HCT116 (cell line): ENCODE results near the gene ARL8B.

ENCODE experiments used
- CEBPB ChIP-seq: IDR thresholded peaks from 2 replicates; pipeline ENCODE4 v1.6.1; 2012; ENCODE audit warnings: low read depth
- EZH2 ChIP-seq: fragments of 200-600 bp; sonication (generic); IDR thresholded peaks from 2 replicates; pipeline ENCODE4 v1.6.1; 2017; ENCODE audit warnings: antibody characterized with exemption, mixed run types
- EZH2phosphoT487 ChIP-seq: fragments of 200-600 bp; IDR thresholded peaks from 2 replicates; pipeline ENCODE4 v1.6.1; 2018; ENCODE audit warnings: antibody characterized with exemption, borderline replicate concordance
- JUND ChIP-seq: IDR thresholded peaks from 2 replicates; pipeline ENCODE4 v1.6.1; 2012
- POLR2A ChIP-seq: IDR thresholded peaks from 2 replicates; pipeline ENCODE4 v1.7.0; 2011; ENCODE audit warnings: borderline replicate concordance; ENCODE audit not compliant: insufficient read depth, insufficient read length; ENCODE audit errors: extremely low read depth
- POLR2AphosphoS5 ChIP-seq: IDR thresholded peaks from 2 replicates; pipeline ENCODE4 v1.6.1; 2011; ENCODE audit warnings: mild to moderate bottlenecking, low read depth, low read length, moderate library complexity
- RAD21 ChIP-seq: IDR thresholded peaks from 2 replicates; pipeline ENCODE4 v1.6.1; 2012; ENCODE audit warnings: low read depth, mild to moderate bottlenecking
- SRF ChIP-seq: IDR thresholded peaks from 2 replicates; pipeline ENCODE4 v1.6.1; 2012; ENCODE audit warnings: low read depth
- ZFX ChIP-seq: fragments of 450-650 bp; IDR thresholded peaks from 2 replicates; pipeline ENCODE4 v1.6.1; 2017
- ZNF274 ChIP-seq: fragments of 200-500 bp; sonication (Bioruptor generic); IDR thresholded peaks from 2 replicates; pipeline ENCODE4 v1.6.1; 2014; ENCODE audit warnings: mild to moderate bottlenecking, low read depth, low read length, inconsistent platforms
- TF ChIP-seq, protein P1 (sequence below), 3 experiments: fragments of 200-600 bp in 1 of 3; sonication (generic) in 1 of 3; IDR thresholded peaks in 2 of 3; conservative IDR thresholded peaks in 1 of 3; 2 replicates each; pipeline ENCODE4 v1.5.1; 2012 to 2017; ENCODE audit warnings: low read depth in 2 of 3, low read length in 2 of 3, antibody characterized with exemption in 1 of 3, borderline replicate concordance in 1 of 3, control low read depth in 1 of 3, mild to moderate bottlenecking in 1 of 3, mixed read lengths in 1 of 3, mixed run types in 1 of 3, moderate library complexity in 1 of 3; ENCODE audit not compliant: insufficient read depth in 1 of 3
- TF ChIP-seq, protein P2 (sequence below): IDR thresholded peaks from 2 replicates; pipeline ENCODE4 v1.6.1; 2011; ENCODE audit warnings: mild to moderate bottlenecking, low read length, moderate library complexity; ENCODE audit not compliant: insufficient replicate concordance; ENCODE audit errors: extremely low read depth
- TF ChIP-seq, protein P3 (sequence below): IDR thresholded peaks from 2 replicates; pipeline ENCODE4 v1.6.1; 2012; ENCODE audit warnings: low read depth
- TF ChIP-seq, protein P4 (sequence below): IDR thresholded peaks from 2 replicates; pipeline ENCODE4 v1.6.1; 2012

GRCh38 chr3:5210926-5211325, 88.8 kb downstream of the ARL8B start:
- TF ChIP-seq ZNF274, result no peak
- TF ChIP-seq, protein P1, sequence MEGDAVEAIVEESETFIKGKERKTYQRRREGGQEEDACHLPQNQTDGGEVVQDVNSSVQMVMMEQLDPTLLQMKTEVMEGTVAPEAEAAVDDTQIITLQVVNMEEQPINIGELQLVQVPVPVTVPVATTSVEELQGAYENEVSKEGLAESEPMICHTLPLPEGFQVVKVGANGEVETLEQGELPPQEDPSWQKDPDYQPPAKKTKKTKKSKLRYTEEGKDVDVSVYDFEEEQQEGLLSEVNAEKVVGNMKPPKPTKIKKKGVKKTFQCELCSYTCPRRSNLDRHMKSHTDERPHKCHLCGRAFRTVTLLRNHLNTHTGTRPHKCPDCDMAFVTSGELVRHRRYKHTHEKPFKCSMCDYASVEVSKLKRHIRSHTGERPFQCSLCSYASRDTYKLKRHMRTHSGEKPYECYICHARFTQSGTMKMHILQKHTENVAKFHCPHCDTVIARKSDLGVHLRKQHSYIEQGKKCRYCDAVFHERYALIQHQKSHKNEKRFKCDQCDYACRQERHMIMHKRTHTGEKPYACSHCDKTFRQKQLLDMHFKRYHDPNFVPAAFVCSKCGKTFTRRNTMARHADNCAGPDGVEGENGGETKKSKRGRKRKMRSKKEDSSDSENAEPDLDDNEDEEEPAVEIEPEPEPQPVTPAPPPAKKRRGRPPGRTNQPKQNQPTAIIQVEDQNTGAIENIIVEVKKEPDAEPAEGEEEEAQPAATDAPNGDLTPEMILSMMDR (IDR thresholded peaks at IDR 0.05 in 2 of 3, conservative IDR thresholded peaks at IDR 0.05 in 1 of 3; ENCODE audit: borderline replicate concordance in 1 of 3, insufficient read depth in 1 of 3, low read depth in 2 of 3, low read length in 2 of 3), result no peak
- no peak for TF ChIP-seq POLR2A
- no peak for TF ChIP-seq RAD21
- no peak for TF ChIP-seq POLR2AphosphoS5
- TF ChIP-seq, protein P2, sequence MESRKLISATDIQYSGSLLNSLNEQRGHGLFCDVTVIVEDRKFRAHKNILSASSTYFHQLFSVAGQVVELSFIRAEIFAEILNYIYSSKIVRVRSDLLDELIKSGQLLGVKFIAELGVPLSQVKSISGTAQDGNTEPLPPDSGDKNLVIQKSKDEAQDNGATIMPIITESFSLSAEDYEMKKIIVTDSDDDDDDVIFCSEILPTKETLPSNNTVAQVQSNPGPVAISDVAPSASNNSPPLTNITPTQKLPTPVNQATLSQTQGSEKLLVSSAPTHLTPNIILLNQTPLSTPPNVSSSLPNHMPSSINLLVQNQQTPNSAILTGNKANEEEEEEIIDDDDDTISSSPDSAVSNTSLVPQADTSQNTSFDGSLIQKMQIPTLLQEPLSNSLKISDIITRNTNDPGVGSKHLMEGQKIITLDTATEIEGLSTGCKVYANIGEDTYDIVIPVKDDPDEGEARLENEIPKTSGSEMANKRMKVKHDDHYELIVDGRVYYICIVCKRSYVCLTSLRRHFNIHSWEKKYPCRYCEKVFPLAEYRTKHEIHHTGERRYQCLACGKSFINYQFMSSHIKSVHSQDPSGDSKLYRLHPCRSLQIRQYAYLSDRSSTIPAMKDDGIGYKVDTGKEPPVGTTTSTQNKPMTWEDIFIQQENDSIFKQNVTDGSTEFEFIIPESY, result no peak
- TF ChIP-seq JUND, result no peak
- TF ChIP-seq, protein P3, sequence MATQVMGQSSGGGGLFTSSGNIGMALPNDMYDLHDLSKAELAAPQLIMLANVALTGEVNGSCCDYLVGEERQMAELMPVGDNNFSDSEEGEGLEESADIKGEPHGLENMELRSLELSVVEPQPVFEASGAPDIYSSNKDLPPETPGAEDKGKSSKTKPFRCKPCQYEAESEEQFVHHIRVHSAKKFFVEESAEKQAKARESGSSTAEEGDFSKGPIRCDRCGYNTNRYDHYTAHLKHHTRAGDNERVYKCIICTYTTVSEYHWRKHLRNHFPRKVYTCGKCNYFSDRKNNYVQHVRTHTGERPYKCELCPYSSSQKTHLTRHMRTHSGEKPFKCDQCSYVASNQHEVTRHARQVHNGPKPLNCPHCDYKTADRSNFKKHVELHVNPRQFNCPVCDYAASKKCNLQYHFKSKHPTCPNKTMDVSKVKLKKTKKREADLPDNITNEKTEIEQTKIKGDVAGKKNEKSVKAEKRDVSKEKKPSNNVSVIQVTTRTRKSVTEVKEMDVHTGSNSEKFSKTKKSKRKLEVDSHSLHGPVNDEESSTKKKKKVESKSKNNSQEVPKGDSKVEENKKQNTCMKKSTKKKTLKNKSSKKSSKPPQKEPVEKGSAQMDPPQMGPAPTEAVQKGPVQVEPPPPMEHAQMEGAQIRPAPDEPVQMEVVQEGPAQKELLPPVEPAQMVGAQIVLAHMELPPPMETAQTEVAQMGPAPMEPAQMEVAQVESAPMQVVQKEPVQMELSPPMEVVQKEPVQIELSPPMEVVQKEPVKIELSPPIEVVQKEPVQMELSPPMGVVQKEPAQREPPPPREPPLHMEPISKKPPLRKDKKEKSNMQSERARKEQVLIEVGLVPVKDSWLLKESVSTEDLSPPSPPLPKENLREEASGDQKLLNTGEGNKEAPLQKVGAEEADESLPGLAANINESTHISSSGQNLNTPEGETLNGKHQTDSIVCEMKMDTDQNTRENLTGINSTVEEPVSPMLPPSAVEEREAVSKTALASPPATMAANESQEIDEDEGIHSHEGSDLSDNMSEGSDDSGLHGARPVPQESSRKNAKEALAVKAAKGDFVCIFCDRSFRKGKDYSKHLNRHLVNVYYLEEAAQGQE, result no peak
- TF ChIP-seq, protein P4, sequence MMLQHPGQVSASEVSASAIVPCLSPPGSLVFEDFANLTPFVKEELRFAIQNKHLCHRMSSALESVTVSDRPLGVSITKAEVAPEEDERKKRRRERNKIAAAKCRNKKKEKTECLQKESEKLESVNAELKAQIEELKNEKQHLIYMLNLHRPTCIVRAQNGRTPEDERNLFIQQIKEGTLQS, result no peak
- TF ChIP-seq EZH2phosphoT487, result no peak
- TF ChIP-seq ZFX, result no peak
- no peak for TF ChIP-seq EZH2
- TF ChIP-seq SRF, result no peak
- no peak for TF ChIP-seq CEBPB
